HTR-8/SVneo (cell line): ENCODE measurements around the gene TMEM151B.
"Not testable (repeated sequence)": the region's sequence is repeated elsewhere in the genome, so short reads cannot be mapped to it uniquely, and the experiment has no call there.

Experiments
- DNase-seq: peaks from one replicate; pipeline ENCODE4 v3.0.0; 2011; ENCODE audit warnings: low spot score, mixed read lengths; ENCODE audit not compliant: insufficient read length
- FAIRE-seq: peaks from 2 replicates; lab custom pipeline; 2011; peaks lifted over from hg19 to GRCh38; lab: Jason Lieb, UNC

The TMEM151B gene

GRCh38 chr6:44269921-44270525 is at the start of gene TMEM151B:
Gene TMEM151B, plus strand, starts transcription at chr6:44270450. Its CDS starts 293 bp downstream, at chr6:44270743.
- FAIRE-seq, result no peak
- DNase-seq, result no peak

- DNase-seq (no peak), FAIRE-seq (no peak)
Observed at GRCh38 chr6:44220913-44221290, 49.3 kb upstream of the TMEM151B start.

DNA sequence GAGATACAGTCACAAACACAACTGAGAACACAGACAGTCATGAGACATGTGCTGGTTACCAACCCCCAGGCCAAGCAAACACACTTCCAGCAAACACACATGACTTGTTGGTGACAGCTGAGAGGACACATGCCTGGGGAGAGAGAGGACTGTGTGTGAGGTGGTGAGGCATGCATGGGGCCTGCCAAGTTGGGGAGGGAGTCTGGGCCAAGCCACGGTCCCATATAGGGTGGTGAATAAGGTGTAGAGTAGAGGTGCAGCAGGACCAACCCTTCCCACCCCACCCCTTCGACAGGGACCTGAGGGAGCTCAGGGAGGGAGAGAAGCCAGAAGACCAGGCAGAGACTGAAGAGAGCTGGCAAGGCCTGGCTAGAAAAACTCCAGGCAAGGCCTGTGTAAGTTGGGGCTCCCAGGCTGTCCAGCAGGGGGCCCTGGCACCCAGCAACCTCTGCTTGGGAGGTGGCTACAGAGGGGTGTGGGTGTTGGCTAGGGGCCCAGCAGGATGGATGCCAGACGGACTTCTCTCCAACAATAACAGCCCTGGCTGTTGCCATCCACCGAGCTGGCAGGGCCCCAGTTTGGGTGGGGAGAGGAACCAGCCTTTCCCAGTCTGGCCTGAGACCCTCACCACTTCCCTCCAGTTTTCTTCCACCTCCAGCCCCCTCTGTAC is 48.8 kb upstream of the TMEM151B start:
- no peak for FAIRE-seq
- DNase-seq, result peak; percentile 87

DNA sequence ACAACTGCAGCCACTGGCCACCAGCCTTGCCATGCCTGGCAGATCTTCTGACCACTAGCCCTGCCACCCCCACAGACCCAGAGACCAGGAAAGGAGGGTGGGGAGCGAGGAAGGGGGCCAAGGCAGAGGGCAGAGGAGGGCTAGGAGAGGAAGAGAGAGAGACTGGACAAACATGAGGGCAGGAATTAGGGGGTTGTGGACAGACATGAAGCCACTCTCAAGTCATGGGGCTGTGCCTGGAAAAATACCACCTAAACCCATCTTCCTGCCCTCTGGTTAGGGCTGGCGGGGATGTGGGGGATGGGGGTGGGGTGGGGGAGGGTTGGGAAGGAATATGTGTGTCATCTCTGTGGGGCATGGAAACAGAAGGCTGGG is 48.3 kb upstream of the TMEM151B start:
- FAIRE-seq (no peak), DNase-seq (no peak)

- DNase-seq (no peak), FAIRE-seq (no peak)
Observed at GRCh38 chr6:44222486-44223318, 47.5 kb upstream of the TMEM151B start.

GRCh38 chr6:44223319-44224028 is 46.8 kb upstream of the TMEM151B start, which contains the start of gene SLC29A1:
Gene SLC29A1, plus strand, starts transcription at chr6:44223595. Its CDS starts 3,719 bp downstream, at chr6:44227314.
- DNase-seq (peak; percentile 87), FAIRE-seq (no peak)

GRCh38 chr6:44224029-44224964 is 46.0 kb upstream of the TMEM151B start:
- no peak for FAIRE-seq

DNA sequence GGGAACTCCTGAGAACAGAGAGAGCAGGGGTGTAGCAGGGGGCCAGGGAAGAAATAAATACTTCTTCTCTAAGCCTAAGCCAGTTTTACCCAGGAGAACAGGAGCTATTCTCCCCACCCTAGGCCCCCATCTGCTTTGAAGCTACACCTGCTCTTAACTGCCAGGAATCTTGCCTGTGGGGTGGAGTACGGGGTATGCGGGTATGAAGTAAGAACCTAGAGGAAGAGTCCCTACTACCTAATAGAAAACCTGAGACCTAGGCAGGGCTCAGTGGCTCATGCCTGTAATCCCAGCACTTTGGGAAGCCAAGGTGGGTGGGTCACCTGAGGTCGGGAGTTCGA is 45.3 kb upstream of the TMEM151B start:
- no peak for DNase-seq
- FAIRE-seq, result no peak

More at GRCh38 chr6:44224029-44224964, 46.0 kb upstream of the TMEM151B start:
- DNase-seq, result peak; percentile 45

DNA sequence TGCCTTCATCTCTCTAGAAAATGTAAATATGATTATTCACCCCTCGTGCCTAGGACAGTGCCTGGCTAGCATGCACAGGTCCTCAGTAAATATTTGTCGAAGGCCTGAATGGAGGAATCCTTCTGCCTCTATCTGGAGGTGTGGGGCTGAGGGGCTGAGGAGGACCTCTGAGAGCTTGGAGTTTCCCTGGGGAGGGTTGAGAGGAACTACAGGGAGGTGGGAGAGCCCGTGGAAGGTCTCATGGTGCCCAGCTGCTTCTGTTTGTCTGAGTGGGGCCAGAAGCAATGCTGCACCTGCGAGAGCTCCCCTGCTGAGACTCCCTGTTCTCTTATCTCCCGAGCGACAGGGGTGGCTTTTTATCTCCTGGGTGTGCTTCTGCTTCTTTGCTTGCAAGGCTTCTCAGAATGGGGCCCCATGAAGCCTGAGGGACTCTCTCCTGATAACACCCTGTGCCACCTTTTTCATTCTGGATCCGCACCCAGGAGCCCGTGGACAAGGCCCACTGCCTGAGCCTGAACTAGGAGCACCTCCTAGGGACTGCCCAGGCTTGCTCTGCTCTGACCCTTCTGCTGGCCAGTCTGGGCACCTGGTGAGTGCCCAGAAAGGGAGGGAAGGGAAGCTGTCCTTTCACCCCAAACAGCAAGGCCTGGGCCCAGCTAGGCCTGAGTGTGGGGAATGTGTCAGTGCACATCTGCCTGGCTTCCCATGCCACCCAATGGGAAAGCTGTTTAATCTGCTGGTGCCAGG is 44.5 kb upstream of the TMEM151B start:
- no peak for DNase-seq
- FAIRE-seq, result no peak

DNA sequence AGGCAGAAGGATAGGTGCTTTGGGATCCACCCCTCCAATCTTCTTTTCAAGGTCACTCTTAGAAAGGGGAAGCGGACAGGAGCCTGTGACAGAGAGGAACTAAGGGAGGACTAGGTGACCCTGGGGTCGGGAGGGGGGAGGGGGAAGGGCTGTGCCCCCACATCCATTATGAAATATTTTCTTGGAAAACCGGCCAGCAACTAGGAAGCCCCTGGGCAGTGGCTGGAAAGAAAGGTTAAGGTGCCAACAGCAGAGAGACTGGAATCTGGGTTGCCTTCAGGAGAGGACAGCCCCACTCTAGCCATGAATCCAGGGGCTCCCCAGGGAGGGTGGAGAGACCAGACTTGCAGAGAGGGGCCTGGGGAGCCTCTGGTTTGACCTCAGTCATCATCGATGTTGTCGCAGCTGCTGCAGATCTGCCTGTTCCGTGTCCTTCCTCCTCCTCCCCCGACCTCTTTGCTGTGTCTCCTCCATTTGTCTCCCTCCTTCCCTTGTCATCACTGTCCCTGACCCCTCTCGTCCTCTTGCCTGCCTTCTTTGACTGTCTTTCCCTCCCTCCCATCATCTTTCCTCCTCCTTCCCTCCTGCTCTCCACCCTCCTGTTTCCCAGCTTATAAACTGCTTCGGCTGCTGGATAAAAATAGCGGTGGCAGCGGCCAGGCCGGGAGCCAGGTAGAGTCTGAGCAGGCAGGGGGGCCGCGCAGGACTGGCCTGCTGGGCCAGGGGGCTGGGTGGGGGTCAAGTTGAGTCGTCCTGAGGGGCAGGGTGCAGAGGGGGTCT is 43.7 kb upstream of the TMEM151B start:
- FAIRE-seq, result no peak
- no peak for DNase-seq

- FAIRE-seq (no peak), DNase-seq (no peak)
Observed at GRCh38 chr6:44227148-44227793, 43.0 kb upstream of the TMEM151B start.

- FAIRE-seq (no peak), DNase-seq (no peak)
Observed at GRCh38 chr6:44228031-44228430, 42.2 kb upstream of the TMEM151B start.

- FAIRE-seq, result no peak
- no peak for DNase-seq
Observed at GRCh38 chr6:44228433-44228832, 41.8 kb upstream of the TMEM151B start.

DNA sequence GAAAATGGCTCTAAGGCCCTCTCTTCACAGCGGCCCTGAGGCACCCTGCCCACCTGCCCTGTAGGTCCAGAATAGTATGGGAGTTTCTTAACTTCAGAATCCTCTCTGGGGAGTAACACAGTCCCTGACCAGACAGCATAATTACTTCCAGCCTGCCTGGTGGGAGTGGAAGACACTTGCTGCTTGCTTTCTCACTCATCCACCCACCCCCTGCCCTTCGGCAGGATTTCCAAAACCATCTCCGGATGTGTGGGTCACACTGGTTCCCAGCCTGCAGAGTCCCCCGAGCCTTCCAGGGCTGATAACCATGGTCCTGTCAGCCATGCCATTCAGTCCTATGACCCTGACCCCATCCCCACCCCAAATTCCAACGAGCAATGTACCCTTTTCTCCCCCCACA is 41.4 kb upstream of the TMEM151B start:
- FAIRE-seq (no peak), DNase-seq (no peak)

GRCh38 chr6:44229376-44230033 is 40.7 kb upstream of the TMEM151B start:
- FAIRE-seq, result no peak
- no peak for DNase-seq

DNA sequence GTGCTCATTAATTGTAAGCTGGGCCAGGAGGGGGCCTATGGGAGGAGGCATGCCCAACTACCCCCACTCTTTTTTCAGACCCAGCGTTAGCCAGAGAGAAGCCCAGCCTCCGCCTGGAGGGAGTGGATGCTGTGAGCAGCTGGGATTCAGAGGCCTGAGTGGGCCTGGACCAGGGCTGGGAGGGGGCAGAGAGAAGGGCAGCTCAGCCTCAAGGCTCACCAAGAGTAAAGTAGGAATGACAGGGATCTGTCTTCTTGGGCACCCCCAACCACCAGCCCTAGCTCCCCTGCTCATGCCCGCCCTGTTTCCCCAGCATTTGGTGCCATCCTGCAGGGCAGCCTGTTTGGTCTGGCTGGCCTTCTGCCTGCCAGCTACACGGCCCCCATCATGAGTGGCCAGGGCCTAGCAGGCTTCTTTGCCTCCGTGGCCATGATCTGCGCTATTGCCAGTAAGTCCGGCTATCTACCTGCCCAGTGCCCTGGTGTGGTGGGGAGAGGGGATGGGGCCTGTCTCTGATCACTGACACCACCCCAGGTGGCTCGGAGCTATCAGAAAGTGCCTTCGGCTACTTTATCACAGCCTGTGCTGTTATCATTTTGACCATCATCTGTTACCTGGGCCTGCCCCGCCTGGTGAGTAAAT is 40.1 kb upstream of the TMEM151B start:
- DNase-seq, result no peak
- no peak for FAIRE-seq

GRCh38 chr6:44231426-44231825 is 38.8 kb upstream of the TMEM151B start:
- not testable (repeated sequence) for FAIRE-seq, DNase-seq
